ENCODE results near the gene IL1A.

The IL1A gene

DNA sequence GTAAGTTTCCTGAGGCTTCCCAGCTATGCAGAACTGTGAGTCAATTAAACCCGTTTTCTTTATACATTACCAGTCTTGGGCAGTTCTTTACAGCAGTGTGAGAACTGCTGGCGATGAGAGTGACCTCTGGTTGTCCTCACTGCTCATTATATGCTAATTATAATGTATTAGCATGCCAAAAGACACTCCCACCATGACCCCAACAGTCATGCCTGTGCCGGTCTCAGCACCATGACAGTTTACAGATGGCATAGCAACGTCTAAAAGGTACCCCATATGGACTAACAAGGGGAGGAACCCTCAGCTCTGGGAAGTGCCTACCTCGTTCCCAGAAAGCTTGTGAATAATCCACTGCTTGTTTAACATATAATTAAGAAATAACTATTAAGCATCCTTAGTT, 8.1 kb upstream of the IL1A start:
- no peak for DNase-seq (ENCODE audit: low spot score)

DNA sequence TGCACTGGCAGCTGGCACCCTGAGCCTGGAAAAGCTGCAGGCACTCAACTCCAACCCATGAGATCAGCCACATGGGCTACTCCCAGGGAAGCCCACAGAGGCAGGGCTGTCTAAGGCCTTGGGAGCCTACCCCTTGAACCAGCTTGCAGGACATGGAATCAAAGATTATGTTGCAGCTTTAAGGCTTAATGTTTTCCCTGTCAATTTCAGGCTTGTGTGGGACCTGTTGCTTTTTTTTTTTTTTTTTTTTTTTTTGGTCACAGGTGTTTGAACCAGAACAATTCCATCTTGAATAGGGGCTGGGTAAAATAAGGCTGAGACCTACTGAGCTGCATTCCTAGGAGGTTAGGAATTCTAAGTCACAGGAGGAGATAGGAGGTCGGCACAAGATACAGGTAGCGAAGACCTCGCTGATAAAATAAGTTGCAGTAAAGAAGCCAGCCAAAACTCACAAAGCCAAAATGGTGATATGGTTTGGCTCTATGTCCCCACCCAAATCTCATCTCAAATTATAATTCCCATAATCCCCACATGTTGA, 7.5 kb upstream of the IL1A start:
- DNase-seq (ENCODE audit: low spot score): no peak

DNA sequence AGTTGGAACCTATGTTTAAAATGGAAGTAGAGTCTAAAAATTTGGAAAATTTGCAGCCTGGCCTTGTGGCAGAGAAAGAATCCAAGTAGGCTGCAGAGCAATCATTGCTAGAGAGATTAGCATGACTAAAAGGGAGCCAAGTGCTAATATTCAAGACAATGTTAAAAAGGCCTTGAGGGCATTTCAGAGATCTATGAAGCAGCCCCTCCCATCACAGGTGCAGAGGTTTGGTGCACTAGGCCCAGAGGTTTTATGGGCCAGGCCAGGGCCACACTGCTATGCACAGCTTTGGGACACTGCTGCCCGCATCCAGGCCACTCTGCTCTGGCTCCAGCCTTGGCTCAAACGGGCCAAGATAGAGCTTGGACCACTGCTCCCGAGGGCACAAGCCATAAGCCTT, 6.7 kb upstream of the IL1A start:
- DNase-seq (ENCODE audit: low spot score): no peak

DNA sequence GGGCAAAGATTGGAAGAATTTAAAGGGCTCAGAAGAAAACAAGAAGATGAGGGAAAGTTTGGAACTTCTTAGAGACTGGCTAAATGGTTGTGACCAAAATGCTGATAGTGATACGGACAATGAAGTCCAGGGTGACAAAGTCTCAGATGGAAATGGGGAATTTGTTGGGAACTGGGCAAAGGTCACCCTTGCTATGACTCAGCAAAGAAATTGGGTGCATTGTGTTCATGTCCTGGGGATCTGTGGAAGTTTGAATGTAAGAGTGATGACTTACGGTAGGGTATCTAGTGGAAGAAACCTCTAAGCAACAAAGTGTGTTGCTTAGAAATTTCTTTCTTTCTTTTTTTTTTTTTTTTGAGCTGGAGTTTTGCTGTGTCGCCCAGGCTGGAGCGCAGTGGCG, 6.0 kb upstream of the IL1A start:
- DNase-seq (ENCODE audit: low spot score): peak; percentile 18

DNA sequence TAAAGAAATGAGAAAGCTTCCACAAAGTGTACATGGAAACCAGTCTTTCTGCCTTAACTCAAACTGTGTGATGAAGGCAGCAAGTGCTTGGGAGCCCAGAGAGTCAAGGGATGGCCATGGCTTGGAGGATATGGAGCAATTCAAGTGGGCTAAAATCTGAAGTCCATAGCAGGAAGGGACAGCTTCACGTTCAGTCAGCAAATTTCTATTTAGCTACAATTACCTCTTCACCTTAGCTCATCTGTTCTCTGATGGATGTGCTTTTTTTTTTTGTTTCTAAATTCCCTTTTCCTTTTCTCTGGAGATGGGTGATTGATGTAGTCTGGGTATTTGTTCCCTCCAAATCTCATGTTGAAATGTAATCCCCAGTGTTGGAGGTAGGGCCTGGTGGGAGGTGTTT, 4.9 kb upstream of the IL1A start:
- DNase-seq (ENCODE audit: low spot score): no peak

DNA sequence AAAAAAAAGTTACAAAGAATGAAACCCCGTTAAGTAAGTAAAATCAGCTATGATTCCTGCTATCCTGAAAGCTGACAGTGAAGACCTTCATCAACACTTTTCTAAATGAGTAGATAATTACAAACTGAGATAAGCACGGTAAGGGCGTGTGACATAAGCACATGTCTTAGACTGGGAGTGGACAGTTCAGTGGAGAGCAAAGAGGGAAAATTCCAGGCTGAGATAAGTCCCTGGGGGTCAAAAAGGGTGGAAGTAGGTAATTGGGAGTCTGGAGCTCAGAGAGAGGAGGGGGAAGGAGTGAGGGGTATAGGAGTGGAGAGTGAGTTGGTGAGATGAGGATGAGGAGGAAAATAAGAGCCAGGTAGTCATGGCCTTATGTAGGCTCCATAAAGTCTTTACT, 4.4 kb upstream of the IL1A start:
- no peak for DNase-seq (ENCODE audit: low spot score)

DNA sequence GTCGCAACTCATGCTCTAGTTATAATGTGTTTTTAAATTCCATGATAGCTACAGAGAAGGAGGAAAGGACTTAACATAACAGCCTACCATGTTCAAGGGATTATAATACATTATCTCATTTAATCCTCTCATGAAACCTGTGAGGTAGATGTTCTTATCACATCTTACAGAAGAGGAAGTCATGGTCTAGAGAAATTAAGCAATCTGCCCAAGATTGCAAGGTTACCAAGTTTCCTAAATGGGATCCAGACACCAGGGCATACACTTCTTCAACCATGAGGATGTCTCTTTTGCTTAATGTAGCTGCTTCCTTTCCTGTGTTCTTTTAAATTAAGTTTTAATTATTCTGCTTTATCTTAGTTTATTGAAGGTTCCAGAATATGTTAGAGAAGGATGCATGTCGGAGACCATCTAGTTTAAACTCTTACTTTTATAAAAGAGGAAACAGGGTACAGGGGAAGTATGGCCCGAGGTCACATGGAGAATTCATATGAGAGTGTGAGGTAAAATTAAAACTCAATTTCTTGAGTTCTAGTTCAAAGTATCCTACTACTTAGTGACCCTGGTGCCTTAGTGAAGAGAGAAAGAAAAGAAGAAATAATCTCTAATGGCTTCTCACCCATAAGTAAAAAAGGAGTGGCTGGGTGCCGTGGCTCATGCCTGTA, 3.6 kb upstream of the IL1A start:
- no peak for DNase-seq (ENCODE audit: low spot score)

DNA sequence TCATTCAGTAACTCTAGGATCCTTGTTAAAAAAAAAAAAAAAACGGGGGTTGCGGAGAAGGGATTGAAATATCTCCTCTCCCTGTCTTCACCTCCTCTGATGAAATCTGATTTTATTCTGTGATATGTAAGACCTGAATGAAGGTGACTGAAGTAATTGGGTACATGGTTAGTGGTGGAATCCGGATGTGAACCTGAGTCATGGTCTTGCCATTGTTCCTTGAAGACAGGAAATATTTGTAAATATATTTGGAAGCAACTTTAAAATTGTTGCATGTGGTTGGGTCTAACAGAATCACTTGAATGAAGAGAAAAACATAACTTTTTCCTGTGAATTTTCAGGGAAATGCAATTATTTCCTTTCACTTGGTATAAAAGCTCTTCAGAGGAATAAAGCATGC, 3.0 kb upstream of the IL1A start:
- DNase-seq (ENCODE audit: low spot score): no peak

DNA sequence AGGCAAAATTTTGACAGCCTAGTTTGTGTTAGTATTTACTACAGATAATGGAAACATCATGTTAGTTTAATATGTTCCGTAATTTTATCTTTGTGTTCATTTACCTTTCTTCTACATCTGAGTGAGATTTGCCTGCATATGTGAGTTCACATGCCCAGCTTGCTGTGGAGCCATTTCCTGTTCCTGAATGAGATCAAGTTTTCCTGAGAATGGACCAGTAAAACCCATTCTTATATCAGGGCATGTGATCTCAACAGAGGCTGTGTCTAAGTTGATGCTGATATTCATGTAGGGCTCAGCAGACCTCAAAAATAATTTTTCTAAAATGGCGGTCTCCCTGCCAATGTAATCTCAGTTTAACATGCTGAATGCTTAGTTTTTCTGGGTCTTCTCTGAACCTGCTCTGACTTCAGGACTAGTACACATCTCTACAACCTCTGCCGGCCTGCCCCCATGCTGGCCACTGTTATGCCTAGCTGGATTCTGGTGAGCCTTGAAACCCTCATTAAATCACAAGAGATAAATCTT, 1.0 kb downstream of the IL1A start:
- no peak for DNase-seq (ENCODE audit: low spot score)

DNA sequence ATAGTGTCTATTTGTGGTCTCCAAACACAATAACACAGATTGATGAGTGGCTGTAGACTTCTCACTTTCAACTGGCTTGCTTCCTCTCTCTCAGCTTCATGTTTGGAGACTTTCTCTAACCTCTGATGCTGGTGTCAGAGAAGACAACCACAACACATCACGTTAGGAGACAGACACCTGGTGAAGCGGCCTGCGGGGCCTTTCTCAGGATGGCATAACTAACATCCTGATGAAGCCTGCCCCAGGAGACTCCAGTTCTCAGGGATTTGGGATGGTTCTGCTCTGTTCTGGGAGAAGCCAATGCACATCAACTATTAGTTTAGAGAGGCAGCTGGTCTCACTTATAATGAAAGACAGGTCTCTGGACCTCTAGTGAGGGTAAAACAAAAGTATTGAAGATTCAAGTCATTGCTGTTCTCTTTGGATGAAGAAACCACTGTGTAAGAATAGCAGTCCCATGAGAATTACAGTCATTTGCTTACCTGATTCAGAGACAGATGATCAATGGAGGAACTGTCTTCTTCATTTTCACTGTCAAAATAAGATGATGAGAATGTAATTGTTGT, 2.0 kb downstream of the IL1A start:
- no peak for DNase-seq (ENCODE audit: low spot score)

DNA sequence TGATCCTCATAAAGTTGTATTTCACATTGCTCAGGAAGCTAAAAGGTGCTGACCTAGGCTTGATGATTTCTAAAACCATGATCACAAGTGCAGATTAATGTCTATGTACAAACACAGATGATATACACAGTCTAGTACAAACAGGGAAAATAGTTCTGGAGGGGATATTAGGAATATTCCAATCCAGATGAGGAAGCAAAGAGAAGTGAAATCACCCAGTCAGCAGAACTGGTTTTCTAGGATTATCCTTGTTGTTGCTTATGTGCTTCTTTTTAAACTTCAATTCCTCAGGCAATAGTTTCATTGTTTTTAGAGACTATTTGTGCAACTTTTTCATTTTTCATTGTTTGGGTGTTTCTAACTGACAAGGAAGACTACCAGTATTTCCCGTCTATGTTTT, 4.7 kb downstream of the IL1A start:
- no peak for DNase-seq (ENCODE audit: low spot score)

DNA sequence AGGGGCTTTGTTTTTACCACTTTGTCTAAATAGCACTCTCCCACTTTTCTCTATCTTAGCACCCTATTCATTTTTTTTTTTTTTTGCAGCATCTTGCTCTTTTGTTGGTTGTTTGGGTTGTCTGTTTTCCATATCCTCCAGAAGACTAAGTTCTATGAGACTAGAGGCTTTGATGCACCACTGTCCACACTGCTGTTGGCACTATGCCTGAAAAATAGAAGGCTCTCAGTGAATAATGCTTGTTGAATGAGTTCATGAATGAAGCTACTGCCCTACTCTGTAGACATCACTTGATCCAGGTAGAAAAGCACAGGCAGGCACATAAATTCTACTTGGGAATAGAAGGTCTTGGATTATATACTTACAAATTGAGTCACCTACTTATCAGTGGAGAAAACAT, 7.3 kb downstream of the IL1A start:
- no peak for DNase-seq (ENCODE audit: low spot score)

DNA sequence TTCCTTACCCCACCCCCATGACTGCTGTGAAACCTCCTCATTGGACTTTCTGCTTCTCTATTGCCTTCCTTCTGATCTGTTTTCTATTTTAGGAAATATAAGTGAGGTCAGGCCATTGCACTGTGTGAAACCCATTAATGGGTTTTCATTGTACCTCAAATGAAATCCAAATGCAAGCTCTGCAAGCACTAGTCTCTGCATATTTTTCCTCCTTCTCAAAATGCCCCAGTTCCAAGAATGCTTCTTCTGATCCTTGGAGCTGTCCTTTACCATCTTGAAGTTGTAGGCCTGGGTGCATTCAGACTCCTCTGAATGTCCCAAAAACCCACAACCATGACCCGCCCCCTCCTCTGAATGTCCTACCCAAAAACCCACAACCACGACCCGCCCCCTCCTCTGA, 8.2 kb downstream of the IL1A start:
- DNase-seq (ENCODE audit: low spot score): no peak

DNA sequence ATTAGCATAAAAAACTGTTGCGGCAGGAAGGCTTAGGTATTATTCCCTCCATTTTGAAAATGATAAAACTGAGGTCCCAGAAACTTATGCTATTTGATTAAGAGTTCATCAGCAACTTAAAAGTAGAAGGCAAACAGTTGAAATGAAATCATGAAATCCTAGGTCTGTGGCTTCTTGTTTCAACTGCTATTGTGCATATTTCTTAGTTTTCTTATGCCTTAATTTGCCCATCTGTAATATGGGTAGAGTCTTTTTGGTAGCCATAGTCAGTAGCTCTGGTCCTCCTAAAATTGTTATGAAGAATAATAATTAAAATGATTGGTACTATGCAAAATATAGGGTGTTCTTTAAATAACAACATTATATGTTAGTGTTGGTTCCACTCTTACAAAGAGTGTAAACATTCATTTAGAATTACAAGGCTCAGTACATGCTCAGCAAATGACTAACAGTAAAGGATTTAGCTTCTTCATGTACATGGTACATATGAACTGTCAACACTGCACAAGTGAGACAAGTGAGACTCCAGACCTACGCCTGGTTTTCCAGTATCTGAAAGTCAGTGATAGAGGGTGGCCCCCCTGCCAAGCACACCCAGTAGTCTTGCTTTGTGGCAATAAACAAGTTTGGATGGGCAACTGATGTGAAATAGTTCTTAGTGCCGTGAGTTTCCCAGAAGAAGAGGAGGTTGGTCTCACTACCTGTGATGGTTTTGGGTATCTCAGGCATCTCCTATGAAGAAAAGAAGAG, 9.6 kb downstream of the IL1A start:
- no peak for DNase-seq (ENCODE audit: low spot score)

DNA sequence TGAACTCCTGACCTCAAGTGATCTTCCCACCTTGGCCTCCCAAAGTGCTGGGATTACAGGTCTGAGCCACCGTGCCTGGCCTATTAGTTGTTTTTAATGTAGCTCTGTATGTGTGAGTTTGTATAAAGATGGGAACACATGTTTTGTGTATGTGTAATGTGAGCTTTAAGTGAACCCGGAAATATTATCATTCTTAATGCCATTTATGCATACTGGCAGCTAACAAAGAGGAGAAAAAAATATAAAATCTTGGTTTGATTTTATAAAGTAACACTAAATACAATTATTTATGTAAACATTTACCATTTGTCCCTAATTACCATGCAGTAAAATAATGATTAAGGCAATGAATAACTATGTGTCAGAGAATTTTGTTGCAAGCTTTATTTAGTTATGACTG, 10.7 kb downstream of the IL1A start:
- no peak for DNase-seq (ENCODE audit: low spot score)

DNA sequence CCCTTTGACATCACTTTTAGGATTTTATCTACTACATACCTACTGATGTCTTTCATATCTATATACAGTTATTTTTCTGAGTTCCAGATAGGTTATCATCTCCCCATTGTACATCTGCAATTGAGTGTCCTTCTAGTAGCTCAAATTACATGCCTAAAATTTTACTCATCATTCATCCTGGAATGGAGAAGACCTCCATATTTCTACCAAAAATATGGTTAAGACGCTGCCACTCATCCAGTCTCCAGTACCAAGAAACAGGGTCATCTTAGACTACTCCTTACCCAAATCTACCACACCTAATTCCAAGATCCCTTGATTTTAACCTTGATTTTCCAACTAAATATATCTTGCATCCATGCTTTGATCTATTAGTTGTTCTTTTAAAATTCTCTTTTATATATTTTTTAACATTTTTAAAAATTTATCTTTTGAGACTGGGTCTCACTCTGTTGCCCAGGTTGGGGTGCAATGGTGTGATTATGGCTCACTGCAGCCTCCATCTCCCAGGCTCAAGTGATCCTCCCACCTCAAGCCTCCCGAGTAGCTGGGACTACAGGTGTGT, 11.3 kb downstream of the IL1A start:
- DNase-seq (ENCODE audit: low spot score): no peak

DNA sequence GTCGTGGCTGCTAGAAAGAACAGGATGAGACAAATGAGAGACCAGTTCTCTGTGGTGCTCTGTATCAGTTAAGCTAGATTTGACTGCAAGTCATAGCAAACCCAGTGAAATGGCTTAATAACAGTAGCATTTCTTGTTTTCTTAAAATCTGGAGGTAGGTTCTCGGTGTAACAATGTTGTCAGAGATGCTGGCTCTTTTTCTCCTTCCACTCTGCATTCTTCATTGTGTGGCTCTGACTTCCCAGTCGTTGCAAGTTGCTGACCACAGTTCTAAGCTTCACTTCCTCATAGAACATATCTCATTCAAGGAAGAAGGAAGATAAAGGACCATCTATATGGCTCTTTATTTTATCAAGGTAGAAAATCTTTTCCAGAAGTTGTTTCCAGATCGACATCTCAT, 12.0 kb downstream of the IL1A start:
- no peak for DNase-seq (ENCODE audit: low spot score)

DNA sequence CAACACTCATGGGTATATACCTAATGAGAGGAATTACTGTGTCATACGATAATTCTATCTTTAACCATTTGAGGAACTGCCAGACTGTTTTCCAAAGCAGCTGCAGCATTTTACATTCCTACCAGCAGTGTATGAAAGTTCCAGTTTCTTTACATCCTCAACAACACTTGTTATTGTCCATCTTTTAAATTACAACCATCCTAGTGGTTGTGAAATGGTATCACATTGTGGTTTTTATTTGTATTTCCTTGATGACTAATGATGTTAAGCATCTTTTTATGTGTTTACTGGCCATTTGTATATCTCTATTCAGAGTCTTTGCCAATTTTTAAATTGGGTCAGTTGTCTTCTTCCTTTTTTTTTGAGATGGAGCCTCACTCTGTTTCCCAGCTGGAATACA, 15.9 kb downstream of the IL1A start:
- peak; percentile 56 for DNase-seq (ENCODE audit: low spot score)

DNA sequence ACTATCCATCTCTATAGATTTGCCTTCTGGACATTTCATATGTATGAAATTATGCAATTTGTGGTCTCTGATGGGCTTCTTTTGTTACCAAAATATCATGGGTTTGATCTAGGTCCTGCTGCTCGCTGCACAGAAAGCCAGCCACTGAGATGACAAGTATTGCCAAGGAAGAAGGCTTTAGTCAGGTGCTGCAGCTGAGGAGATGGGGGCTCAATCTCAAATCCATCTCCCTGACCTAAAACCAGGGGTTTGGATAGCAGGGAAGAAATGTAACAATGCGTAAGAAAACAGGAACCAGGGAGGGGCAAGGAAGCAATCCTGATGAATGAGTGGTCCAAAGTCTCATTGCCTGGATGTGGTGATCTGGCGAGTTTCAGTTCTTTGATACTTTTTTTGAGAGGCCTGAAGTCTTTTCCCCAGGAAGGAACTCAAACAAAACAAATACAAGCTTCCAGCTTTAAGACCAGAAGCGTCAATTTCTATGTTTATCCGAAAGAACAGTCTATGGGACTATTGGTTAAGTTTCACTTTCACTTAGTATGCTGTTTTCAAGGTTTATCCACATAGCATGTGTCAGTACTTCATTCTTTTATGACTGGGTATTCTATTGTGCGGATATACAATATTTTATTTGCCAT, 16.5 kb downstream of the IL1A start:
- DNase-seq (ENCODE audit: low spot score): peak; percentile 9

DNA sequence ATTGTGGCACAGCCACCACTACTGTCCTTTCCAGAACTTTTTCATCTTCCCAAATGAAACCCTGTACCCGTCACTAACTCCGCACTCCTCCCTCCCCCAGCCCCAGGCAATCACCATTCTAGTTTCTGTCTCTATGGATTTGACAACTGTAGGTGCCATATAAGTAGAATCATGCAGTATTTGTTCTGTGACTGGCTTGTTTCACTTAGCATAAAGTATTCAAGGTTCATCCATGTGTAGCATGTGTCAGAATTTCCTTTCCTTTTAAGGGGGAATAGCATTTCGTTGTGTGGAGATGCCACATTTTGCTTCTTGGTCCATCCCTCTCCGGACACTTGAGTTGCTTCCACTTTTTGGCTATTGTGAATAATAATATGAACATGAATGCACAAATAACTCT, 19.0 kb downstream of the IL1A start:
- no peak for DNase-seq (ENCODE audit: low spot score)

DNA sequence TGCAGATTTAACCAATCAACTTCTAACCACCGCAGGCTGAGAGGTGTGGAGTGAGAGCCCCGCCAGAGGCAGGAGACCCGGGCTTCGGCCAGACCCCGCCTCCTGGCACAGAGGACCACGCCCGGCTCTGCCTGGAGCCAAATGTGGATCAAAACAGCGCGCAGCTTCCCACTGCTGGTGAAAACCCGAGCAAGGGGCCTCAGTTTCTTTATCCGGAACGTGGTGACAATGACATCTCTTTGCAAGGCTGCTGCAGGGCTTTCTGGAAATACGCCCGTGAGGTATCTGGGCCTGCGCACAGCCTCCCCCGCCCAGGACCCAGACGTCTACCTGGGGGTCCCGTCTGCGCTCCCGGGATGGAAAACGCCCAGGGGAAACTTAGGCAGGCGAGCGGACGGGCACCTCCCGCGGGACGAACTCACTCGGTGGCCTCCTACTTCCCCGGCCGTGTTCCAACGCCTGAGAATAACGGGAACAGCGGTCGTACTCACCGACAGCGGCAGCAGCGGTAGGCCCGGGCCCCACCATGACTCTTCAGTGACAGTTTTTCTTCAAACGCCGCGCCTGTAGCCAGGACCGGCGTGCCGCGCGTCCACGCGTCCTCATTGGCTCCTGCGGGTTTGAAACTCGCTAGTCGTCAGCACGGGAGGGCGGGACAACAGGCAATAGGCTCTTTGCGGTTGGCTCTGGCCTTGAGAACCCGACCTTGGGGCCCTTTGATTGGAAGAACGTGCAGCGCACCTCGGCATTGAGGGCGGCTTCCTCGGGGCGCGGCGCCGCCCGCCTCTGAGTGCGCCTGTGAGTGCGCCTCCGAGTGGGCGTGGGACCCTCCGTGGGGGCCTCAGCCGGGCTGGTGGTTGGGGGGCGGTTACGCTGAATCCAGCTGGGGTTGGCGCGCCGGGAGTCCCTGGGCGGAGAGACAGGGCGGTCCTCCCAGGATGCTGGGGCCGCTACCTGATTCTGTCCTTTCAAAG, 19.9 kb downstream of the IL1A start, which contains the start of gene CKAP2L:
TSS of gene CKAP2L (minus strand) at position 539 of the 974 bp plus-strand sequence. CDS start at position 528, 11 bp downstream.
- peak; percentile 96 for DNase-seq (ENCODE audit: low spot score)
